Ectodermal cell (in vitro differentiated cells): ENCODE data around the gene WDPCP.
"Not testable (repeated sequence)": the region's sequence is repeated elsewhere in the genome, so short reads cannot be mapped to it uniquely, and the experiment has no call there.

ENCODE experiments used
- H3K27ac ChIP-seq: 2 replicates; pipeline ENCODE4 v1.7.0; 2013; ENCODE audit warnings: mild to moderate bottlenecking, low read depth, low read length; ENCODE audit not compliant: insufficient read depth, poor library complexity, severe bottlenecking
- H3K27me3 ChIP-seq: 2 replicates; pipeline ENCODE4 v1.7.0; 2013; ENCODE audit warnings: mild to moderate bottlenecking, low read length; ENCODE audit not compliant: insufficient read depth, control insufficient read depth, poor library complexity, severe bottlenecking
- H3K36me3 ChIP-seq: one replicate; pipeline ENCODE4 v1.7.0; 2013; ENCODE audit warnings: low read length; ENCODE audit not compliant: control insufficient read depth, insufficient read depth
- H3K4me1 ChIP-seq: one replicate; pipeline ENCODE4 v1.7.0; 2013; ENCODE audit warnings: low read length; ENCODE audit not compliant: control insufficient read depth, insufficient read depth
- H3K4me3 ChIP-seq: 2 replicates; pipeline ENCODE4 v1.7.0; 2013; ENCODE audit warnings: low read depth, low read length, control low read depth; ENCODE audit not compliant: insufficient read depth
- H3K9me3 ChIP-seq: 2 replicates; pipeline ENCODE4 v1.7.0; 2013; ENCODE audit warnings: mild to moderate bottlenecking, low read length, moderate library complexity; ENCODE audit not compliant: control insufficient read depth
- WGBS, 2 experiments: methylation state at CpG; one replicate each; pipeline ENCODE4 v1.1.7; 2013; ENCODE audit warnings: missing lambda C conversion rate in 2 of 2; 5-methylcytosine and 5-hydroxymethylcytosine counted together

WDPCP gene

GRCh38 chr2:63159262-63159661 lies 429.0 kb downstream of the WDPCP start:
- Histone ChIP-seq H3K27ac (no peak overlapping the region), H3K27me3 (no peaks in the 10 kb centered on the region), H3K36me3 (no peaks in the 10 kb centered on the region), H3K4me1 (no peaks in the 10 kb centered on the region), H3K9me3 (no peaks in the 10 kb centered on the region), H3K4me3 (no peak overlapping the region)
- 94 to 100% methylated on average over 1 of the region's 1 CpG for WGBS, 2 experiments

- H3K36me3 ChIP-seq, H3K9me3 ChIP-seq, H3K27ac ChIP-seq, H3K4me3 ChIP-seq, H3K4me1 ChIP-seq, H3K27me3 ChIP-seq: not testable (repeated sequence)
Measured at GRCh38 chr2:63136683-63137082, 451.6 kb downstream of the WDPCP start.

GRCh38 chr2:63132020-63132419 lies 456.3 kb downstream of the WDPCP start:
- Histone ChIP-seq H3K27ac (no peak overlapping the region), H3K9me3 (peaks cover 2% of the 10 kb centered on the region), H3K4me1 (no peaks in the 10 kb centered on the region), H3K36me3 (no peaks in the 10 kb centered on the region), H3K4me3 (no peak overlapping the region), H3K27me3 (no peaks in the 10 kb centered on the region)
- 88 to 90% methylated on average over 2 of the region's 2 CpGs for WGBS, 2 experiments

GRCh38 chr2:63131196-63131595 lies 457.1 kb downstream of the WDPCP start:
- Histone ChIP-seq H3K9me3 (no peaks in the 10 kb centered on the region), H3K27me3 (no peaks in the 10 kb centered on the region), H3K4me3 (no peak overlapping the region), H3K4me1 (no peaks in the 10 kb centered on the region), H3K27ac (no peak overlapping the region), H3K36me3 (no peaks in the 10 kb centered on the region)
- no CpG with 5 or more reads among the region's 1 CpG for whole genome bisulfite sequencing, 2 experiments

- H3K9me3 ChIP-seq: no peaks in the 10 kb centered on the region
- H3K27ac ChIP-seq: no peak overlapping the region
- WGBS, 2 experiments: 90 to 95% methylated on average over 2 of the region's 4 CpGs
- no peak overlapping the region for H3K4me3 ChIP-seq
- H3K27me3 ChIP-seq: no peaks in the 10 kb centered on the region
- no peaks in the 10 kb centered on the region for H3K4me1 ChIP-seq
- no peaks in the 10 kb centered on the region for H3K36me3 ChIP-seq
Measured at GRCh38 chr2:63127594-63127993, 460.7 kb downstream of the WDPCP start.

- 90 to 98% methylated on average over 2 of the region's 3 CpGs for WGBS, 2 experiments
- no peak overlapping the region for H3K4me3 ChIP-seq
- H3K9me3 ChIP-seq: no peaks in the 10 kb centered on the region
- no peaks in the 10 kb centered on the region for H3K27me3 ChIP-seq
- no peaks in the 10 kb centered on the region for H3K36me3 ChIP-seq
- H3K27ac ChIP-seq: no peak overlapping the region
- H3K4me1 ChIP-seq: no peaks in the 10 kb centered on the region
Measured at GRCh38 chr2:63124850-63125249, 463.4 kb downstream of the WDPCP start.

- no peaks in the 10 kb centered on the region for H3K4me1 ChIP-seq
- no peaks in the 10 kb centered on the region for H3K36me3 ChIP-seq
- H3K27ac ChIP-seq: no peak overlapping the region
- H3K27me3 ChIP-seq: no peaks in the 10 kb centered on the region
- 91 to 93% methylated on average over 2 of the region's 2 CpGs for WGBS, 2 experiments
- H3K4me3 ChIP-seq: no peak overlapping the region
- no peaks in the 10 kb centered on the region for H3K9me3 ChIP-seq
Measured at GRCh38 chr2:63124218-63124617, 464.1 kb downstream of the WDPCP start.

GRCh38 chr2:63122921-63123320 lies 465.4 kb downstream of the WDPCP start:
- H3K36me3 ChIP-seq: no peaks in the 10 kb centered on the region
- H3K4me3 ChIP-seq: no peak overlapping the region
- H3K27me3 ChIP-seq: no peaks in the 10 kb centered on the region
- no peaks in the 10 kb centered on the region for H3K4me1 ChIP-seq
- no peak overlapping the region for H3K27ac ChIP-seq
- H3K9me3 ChIP-seq: no peaks in the 10 kb centered on the region
- WGBS, 2 experiments: 87 to 96% methylated on average over 3 of the region's 3 CpGs

- 84 to 93% methylated on average over 4 to 5 of the region's 5 CpGs for WGBS, 2 experiments
Measured at GRCh38 chr2:63121055-63121834, 467.0 kb downstream of the WDPCP start.

GRCh38 chr2:63118821-63119220 lies 469.5 kb downstream of the WDPCP start:
- H3K9me3 ChIP-seq: no peaks in the 10 kb centered on the region
- 97 to 100% methylated on average over 2 of the region's 2 CpGs for WGBS, 2 experiments
- no peaks in the 10 kb centered on the region for H3K27me3 ChIP-seq

More at GRCh38 chr2:63121055-63121834, 467.0 kb downstream of the WDPCP start:
- Histone ChIP-seq H3K27ac (no peak overlapping the region), H3K27me3 (no peaks in the 10 kb centered on the region), H3K9me3 (no peaks in the 10 kb centered on the region), H3K4me1 (no peaks in the 10 kb centered on the region), H3K36me3 (no peaks in the 10 kb centered on the region), H3K4me3 (no peak overlapping the region)

More at GRCh38 chr2:63118821-63119220, 469.5 kb downstream of the WDPCP start:
- H3K27ac ChIP-seq: no peak overlapping the region
- no peaks in the 10 kb centered on the region for H3K36me3 ChIP-seq
- no peaks in the 10 kb centered on the region for H3K4me1 ChIP-seq
- H3K4me3 ChIP-seq: no peak overlapping the region
